ENCODE data around the gene STAMBP.
"Not testable (repeated sequence)": the region's sequence is repeated elsewhere in the genome, so short reads cannot be mapped to it uniquely, and the experiment has no call there.

The STAMBP gene

GRCh38 chr2:73837847-73838585, 9.3 kb downstream of the STAMBP start:
- no peak for DNase-seq (ENCODE audit: low spot score)

DNA sequence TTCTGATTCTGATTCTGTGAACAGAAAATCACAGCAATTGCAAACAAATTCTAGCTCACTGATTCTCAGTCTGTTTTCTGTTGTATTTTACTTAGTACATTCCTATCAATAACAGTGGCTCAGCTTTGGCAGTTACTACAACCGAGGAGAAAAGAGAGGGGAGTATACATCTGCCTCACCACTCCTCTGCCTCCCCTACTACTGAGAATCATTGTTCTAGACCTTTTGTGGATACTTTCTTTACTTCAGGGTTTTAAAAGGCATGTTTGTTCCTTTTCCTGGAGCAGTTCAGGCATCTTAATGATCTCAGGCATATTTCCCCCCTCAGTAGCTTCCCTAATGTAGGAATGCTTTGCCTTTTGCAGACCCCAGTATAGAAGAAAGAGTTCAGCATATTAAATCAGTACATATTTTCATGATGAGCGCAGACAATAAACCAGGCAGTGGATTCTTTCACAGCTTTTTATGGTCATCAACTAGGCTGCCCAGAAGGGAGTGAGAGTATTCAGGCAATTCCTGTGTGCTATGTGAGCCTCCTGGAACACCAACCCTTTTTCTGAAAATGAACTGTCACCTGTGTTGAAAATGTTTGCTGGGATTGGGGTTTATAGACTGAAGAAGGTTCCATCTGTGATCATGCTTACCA, 10.3 kb downstream of the STAMBP start:
- no peak for DNase-seq (ENCODE audit: low spot score)

GRCh38 chr2:73839653-73840411, 11.1 kb downstream of the STAMBP start:
- DNase-seq (ENCODE audit: low spot score) = no peak

DNA sequence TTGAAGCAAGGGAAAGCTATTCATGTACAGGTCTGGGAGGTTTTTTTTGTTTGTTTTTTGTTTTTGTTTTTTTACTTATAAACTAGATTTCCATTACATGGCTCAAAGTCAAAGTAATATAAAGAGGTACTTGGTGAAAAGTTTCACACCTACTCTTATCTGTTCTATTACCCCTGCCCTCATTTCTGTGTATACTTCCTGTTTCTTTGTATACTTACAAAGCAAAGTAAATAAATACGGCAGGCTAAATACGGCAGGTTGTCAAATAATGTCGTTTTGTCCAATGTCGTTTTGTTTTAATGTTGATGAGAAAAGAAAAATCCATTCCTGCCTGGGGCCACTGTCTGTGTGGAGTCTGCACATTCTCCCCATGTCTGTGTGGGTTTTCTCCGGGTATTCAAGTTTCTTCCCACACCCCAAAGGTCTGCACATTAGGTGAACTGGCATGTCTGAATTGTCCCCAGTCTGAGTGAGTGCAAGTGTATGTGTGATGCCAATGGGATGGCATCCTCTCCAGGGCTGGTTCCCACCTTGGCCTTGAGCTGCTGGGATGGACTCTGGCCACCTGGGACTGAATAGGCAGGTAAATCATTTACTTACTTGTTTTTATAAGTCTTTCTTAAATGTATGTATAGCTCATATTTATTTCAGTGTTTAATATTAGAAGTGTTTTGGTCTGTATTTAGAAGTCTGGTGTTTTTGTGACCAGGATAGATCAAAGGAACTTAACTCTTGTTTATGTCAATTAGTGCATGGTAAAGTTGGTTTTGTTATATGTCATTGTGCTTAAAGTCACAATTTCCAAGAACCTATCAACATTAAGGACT, 13.4 kb downstream of the STAMBP start:
- no peak for DNase-seq (ENCODE audit: low spot score)

GRCh38 chr2:73842739-73843019, 13.9 kb downstream of the STAMBP start:
- DNase-seq (ENCODE audit: low spot score) = no peak

DNA sequence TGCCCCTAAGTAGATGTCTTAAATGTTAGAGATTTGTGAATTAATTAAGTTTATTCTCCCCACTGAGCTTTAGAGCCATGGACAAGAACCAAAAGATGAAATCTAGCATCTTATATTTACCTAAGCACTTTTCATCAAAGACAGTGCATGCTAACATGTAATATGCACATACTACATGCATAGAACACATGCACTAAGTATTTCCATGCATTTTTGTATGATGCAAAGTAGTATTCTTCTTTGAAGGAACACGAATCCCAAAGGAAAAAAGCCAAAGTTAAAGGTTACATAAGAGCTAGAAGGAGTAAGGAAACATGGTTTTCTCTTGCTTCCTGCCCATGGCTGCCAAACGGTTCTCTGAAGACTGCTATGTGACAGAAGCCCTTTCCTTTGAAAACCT, 15.3 kb downstream of the STAMBP start:
- DNase-seq (ENCODE audit: low spot score) = no peak

DNA sequence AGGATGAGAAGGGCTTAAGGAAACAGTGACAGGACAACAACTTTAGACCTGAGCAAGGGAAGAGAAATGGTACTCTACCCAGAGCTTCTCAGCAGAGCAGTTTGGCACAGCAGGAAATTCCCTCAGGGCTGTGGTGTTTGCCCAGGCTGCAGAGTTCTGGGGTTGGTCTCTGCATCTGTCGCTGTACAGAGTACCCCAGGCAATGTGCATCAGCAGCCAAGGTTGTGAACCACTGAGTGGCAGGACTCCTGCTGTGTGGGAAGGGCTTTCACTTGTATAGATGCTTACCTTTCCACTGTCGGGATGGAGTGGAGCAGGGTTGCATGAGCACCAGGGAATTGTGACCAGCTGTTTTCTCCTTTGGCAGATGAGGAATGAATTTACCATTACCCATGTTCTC, 21.2 kb downstream of the STAMBP start:
- no peak for DNase-seq (ENCODE audit: low spot score)

- peak; percentile 58 for DNase-seq (ENCODE audit: low spot score)
These were observed 22.5 kb downstream of the STAMBP start for GRCh38 chr2:73851274-73851673.

GRCh38 chr2:73852020-73852419, 23.3 kb downstream of the STAMBP start:
- DNase-seq (ENCODE audit: low spot score) = peak; percentile 91

DNA sequence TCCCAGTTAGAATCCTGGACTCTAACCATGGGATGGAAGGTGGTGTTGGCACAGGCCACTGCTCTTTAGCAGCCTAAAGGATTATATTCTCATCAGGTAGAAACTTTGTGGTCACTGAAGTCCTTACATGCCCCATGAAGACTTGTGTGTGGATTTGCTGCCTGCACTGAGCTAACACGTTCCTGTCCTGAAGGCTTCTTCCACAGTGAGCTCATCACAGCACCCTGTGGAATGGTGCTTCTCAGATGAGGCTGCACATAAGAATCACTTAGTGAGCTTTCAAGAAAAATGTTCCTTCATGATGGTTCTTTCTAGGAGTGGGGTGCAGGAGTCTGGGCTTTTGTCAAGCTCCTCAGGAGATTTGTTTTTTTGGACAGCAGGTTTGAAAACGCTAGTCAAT, 26.8 kb downstream of the STAMBP start:
- no peak for DNase-seq (ENCODE audit: low spot score)

- DNase-seq (ENCODE audit: low spot score) = peak; percentile 58
These were observed 27.5 kb downstream of the STAMBP start for GRCh38 chr2:73856214-73856613.

DNA sequence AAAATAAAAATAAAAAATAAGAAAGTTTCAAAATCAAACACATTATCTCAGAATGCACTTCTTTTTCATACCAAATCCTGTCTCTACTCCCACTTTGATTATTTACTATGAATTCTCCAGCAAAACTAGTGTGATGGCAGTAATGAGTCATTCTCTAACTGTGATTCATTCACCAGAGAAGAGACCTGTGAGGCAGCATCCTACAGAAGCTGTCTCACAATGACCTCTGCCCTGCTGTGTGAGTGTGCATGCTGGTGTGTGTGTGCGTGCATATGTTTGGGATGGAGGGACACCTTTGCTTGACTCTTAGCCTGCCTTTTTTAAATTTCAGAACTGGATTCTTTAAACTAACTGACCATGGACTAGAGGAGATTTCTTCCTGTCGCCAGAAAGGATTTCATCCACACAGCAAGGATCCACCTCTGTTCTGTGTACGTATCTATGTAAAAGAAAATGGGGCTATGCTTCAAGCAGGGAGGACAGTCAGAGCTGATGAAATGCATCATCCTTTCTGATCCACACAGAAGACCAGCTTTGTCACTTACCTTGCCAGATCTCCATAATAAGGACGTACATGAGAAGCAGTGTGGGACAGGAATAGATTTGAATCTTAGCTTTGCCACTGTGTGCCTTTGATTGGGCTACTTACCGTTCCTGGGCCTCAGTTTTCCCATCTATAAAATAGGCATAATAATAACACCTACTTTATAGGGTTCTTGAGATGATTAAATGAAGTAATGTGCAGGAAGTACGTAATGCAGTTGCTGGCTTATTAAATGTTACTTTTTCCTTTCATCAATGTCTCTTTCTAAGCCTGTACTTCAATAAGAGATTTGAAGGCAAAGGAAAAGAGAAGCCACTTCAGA, 31.2 kb downstream of the STAMBP start:
- DNase-seq (ENCODE audit: low spot score) = peak; percentile 91

- no peak for DNase-seq (ENCODE audit: low spot score)
These were observed 34.2 kb downstream of the STAMBP start for GRCh38 chr2:73862987-73863386.

GRCh38 chr2:73868204-73868978, 39.6 kb downstream of the STAMBP start:
- DNase-seq (ENCODE audit: low spot score) = no peak

DNA sequence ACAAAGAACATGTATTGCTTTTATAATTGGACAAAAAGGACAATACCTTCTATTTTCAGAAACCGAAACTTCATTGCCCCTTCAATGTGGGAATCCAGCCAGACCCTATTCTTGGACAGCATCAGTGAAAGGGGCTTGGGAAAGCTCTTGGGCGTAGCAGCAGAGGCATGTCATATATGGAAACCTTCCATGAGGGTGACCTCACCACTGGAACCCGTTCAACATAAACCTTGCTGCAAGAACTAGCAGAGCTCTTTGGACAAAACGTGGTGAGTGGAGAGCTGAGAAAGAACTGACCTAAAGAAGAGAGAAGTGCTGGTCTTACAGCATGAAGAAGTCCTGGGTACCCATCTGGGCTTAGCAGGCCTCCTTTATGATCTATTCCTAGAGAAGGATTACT, 41.3 kb downstream of the STAMBP start:
- no peak for DNase-seq (ENCODE audit: low spot score)

DNA sequence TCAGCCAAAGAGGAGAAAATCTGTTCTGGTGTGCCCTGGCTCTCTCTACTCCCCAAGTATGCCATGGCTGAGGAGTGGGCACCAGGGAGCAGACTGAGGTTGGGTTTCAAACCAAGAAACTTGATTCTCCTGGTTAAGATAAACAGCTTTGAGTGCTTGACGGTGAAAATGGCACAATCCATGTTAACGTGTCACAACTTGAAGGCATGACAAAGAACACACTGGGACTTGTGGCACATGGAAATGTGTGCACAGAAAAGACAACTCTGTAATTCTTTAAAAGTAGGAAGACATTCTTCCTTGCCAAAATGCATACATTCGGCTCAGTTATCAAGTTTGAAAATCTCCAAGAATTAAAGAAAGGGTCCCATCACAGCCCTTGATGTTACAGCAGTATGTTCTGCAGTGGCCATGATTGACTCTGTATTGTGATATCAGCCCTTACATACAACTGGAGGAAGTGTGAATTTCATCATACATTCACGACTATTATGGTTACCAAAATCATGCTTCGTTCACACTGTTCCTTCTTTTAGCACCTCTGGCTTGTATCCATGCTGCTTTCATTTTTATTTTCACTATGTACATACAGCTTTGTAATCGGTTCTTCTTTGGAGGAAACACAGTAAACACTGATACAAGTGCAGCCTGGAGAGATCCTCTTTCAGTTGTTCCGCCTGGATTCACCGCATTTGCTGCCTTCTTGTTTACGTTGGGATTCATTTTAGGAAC, 48.5 kb downstream of the STAMBP start:
- no peak for DNase-seq (ENCODE audit: low spot score)

- not testable (repeated sequence) for DNase-seq (ENCODE audit: low spot score)
These were observed 49.2 kb downstream of the STAMBP start for GRCh38 chr2:73877984-73878383.

- no peak for DNase-seq (ENCODE audit: low spot score)
These were observed 56.6 kb downstream of the STAMBP start for GRCh38 chr2:73885406-73885805.

DNA sequence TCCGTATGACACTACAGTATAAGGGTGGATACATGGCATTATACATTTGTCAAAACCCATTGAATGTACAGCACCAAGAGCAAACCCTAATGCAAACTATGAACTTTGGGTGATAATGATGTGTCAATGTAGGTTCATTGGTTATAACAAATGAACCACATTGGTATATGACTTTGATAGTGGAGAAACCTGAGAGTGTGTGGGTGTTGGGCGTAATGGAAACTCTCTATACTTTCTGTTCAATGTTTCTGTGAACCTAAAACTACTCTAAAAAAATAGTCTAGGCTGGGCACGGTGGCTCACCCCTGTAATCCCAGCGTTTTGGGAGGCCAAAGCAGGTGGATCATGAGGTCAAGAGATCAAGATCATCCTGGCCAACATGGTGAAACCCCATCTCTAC, 57.6 kb downstream of the STAMBP start:
- no peak for DNase-seq (ENCODE audit: low spot score)

Measured in RKO (cell line).